SIG-M5 treated with dmso at 0.1 percent for 504 hours (cell line): ENCODE measurements around the gene ARL14EPL.
"Not testable (repeated sequence)": the region's sequence is repeated elsewhere in the genome, so short reads cannot be mapped to it uniquely, and the experiment has no call there.

ENCODE experiments used
- DNase-seq: peaks from one replicate; lab custom pipeline; 2025; ENCODE audit not compliant: unreplicated experiment; lab: John Stamatoyannopoulos, UW

The ARL14EPL gene

DNA sequence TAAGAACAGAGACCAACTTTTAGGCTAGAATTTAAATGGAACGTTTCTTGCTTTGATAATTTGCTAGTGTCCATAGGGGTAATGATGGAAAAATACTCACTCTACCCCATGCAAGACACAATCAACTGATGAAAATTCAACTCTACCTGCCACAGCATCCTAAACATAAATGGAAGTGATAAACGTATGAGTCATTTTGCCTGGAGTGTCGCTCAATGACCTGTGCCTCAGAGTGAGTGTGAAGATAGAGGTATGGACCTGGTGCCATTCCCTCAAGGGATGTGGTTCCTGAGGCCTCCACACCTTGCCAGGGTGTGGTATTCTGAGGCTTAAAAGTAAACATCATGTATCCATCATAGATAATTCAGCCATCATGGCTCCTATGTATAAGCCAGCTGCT is 14.0 kb downstream of the ARL14EPL start:
- no peak for DNase-seq

DNA sequence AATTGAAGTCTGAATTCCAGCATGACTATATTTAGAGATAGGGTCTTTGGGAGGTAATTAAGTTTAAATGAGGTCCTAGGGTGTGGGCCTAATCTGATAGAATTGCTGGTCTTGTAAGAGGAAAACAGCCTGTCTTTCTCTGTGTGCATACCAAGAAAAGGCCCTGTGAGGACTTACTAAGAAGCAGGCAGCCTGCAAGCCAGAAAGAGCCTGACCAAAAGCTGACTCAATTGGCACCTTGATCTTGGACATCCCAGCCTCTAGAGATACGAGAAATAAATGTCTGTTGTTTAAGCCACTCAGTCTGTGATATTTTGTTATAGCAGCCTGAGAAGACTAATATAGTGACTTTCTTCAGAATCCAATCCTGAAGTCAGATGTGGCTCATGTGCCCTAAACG is 14.6 kb downstream of the ARL14EPL start:
- no peak for DNase-seq

DNA sequence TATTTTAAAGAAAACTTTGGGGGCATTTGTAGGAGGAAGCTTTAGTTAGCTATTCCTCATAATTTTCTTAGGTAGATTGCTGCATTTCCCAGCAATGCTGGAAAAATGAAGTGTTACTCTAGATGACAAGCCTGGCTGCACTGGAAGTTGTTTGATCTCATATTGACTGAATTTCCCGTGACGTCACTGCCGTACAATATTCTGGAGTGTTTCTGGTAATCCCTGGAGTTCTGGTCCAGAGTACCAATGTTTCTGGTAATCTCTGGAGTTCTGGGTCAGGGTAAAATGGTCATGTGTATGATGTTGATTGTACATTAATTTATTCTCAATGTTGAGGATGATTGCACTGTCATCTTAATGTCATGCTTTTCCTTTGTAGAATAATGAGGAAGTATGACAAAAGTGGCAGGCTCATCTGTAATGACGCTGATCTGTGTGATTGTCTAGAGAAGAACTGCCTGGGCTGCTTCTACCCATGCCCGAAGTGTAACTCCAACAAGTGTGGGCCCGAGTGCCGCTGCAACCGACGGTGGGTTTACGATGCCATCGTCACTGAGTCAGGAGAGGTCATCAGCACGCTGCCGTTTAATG is 26.2 kb downstream of the ARL14EPL start:
- no peak for DNase-seq

DNA sequence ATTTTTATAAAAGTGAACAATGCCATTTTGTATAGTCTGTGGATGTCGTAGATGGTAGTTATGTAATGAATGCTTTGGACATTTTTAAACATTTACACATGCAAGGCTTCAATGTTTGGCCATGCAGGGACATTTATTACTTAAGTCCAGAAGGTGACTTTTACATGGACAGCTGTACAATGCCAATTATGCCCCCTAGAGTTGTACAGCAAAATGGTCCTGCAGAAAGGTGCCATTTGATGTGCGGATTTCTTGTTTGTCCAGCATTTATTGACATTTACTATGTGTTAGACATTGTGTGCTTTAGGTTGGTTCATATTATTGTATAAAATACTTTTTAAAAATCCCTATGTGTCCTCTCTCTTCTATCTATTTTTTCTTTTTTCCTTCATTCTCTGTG is 30.1 kb downstream of the ARL14EPL start:
- DNase-seq, result no peak

- no peak for DNase-seq
These were observed 31.7 kb downstream of the ARL14EPL start for GRCh38 chr5:116063950-116064349.

DNA sequence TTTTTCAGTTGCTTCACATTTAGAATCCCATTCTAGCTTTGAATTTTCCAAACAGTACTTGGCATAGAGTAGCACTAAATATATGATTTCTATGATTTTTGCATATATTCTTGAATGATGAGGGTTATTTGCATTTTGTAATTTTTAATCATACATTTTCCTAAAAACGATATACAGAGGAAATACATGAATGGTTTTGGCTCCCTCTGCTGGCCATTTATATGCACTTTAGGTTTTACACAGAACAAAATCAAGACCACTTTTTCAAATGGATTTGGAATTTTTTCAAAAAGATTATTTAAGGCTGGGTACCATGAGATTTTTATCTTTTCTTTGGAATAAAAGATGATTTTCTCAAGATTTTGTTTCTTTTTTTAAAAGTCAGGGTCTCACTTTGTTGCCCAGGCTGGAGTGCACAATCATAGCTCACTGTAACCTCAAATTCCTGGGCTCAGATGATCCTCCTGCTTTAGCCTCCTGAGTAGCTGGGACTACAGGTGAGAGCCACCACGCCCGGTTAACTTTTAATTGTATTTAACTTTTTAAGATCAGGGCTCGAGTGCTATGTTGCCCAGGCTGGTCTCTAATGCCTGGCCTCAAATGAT is 35.9 kb downstream of the ARL14EPL start:
- DNase-seq, result peak; percentile 44

- DNase-seq, result no peak
These were observed 38.9 kb downstream of the ARL14EPL start for GRCh38 chr5:116071211-116071610.

DNA sequence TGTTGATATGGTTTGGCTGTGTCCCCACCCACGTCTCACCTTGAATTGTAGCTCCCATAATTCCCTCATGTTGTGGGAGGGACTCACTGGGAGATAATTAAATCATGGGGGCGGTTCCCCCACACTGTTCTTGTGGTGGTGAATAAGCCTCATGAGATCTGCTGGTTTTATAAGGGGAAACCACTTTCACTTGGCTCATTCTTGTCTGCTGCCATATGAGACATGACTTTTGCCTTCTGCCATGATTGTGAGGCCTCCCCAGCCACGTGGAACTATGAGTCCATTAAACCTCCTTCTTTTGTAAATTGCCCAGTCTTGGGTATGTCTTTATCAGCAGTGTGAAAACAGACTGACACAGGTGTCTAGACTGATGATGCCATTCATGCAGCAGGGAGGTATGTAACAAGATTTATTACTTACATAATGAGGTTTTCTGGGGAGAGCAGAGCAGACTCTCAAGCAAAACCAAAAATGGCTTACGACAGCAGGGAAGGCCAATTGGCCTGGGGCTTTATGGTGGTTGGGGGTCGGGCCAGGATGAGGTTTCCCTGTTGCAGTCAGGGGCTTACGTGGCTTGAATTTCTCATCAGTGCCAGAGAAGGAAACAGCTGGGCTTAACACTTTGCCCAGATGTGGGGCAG is 43.0 kb downstream of the ARL14EPL start:
- no peak for DNase-seq

GRCh38 chr5:116076496-116076895 is 44.2 kb downstream of the ARL14EPL start:
- DNase-seq, result peak; percentile 86

DNA sequence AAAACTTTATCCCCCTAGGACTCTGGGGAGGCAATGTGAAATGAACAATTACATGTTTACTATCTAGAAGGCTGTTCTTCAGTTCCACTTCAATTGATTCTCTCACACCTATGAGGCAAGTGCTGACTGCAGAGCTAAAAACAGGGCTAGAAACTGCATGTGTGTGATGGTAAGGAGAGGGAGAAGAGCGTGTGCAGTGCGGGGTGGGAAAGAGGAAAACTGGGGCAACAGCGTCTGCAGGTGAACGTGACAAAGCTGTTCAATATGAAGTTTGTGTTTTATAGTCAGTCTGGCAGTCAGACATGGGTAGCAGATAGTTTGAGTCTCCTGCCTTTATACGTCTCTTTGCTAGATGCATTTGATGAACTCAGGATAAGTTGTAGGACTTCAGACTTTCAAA is 45.9 kb downstream of the ARL14EPL start:
- no peak for DNase-seq

DNA sequence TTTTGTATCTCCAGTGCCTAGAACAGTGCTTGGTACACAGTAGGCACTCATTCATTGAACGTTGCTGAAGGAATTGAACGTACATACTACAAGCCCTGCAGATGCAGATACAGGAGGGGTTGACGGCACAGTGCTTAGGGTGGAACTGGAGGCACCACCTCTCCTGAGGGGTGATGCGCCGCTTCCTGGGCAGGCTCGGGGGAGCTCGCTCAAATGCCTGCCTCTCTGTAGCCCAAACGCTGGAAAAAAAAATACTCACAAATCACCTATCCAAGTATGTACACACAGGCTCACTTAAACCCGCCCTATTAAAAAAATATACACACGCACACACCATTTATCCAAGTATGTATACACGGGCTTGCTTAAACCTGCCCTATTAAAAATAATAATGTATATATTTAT is 52.0 kb downstream of the ARL14EPL start:
- peak; percentile 40 for DNase-seq

GRCh38 chr5:116084871-116085715 is 52.8 kb downstream of the ARL14EPL start, which contains the start of gene COMMD10:
COMMD10 (plus strand) TSS chr5:116085025.
- DNase-seq, result peak; percentile 87

- not testable (repeated sequence) for DNase-seq
These were observed 54.0 kb downstream of the ARL14EPL start for GRCh38 chr5:116086309-116086708.

GRCh38 chr5:116088062-116088461 is 55.8 kb downstream of the ARL14EPL start:
- no peak for DNase-seq

- no peak for DNase-seq
These were observed 58.0 kb downstream of the ARL14EPL start for GRCh38 chr5:116090302-116090701.

DNA sequence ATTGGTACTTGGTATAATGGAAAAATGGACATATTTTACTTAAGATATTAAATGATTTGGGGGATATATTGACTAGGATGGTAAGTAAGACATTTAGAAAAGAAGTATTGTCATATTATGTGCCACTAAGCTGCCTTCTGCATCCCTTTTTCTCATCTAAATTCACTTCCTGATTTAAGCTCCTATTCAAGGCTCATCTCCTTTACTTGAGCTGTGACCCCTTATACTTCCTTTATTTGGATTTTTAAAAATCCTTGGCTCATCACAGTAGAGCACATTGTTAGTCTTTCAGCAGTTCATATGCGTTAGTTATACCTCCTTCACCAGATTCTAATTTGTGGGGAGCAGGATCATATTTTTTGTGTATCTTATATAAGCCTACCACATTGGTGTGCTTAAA is 59.1 kb downstream of the ARL14EPL start:
- peak; percentile 9 for DNase-seq

DNA sequence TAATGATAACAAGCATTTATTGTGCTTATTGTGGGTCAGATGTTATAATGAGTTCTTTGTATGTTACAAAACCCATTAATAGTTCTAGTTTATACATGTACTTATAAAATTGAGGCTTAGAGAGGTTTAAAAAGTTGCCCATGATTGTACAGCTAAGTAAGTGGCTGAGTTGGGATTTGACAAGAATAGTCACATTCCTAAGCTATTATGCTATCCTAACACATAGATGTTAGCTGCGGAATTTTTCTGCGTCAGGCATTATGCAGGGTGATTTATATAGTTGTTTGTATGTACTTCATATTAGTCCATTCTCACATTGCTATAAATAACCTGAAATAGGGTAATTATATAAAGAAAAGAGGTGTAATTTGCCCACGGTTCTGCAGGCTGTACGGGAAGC is 65.0 kb downstream of the ARL14EPL start:
- DNase-seq, result no peak

DNA sequence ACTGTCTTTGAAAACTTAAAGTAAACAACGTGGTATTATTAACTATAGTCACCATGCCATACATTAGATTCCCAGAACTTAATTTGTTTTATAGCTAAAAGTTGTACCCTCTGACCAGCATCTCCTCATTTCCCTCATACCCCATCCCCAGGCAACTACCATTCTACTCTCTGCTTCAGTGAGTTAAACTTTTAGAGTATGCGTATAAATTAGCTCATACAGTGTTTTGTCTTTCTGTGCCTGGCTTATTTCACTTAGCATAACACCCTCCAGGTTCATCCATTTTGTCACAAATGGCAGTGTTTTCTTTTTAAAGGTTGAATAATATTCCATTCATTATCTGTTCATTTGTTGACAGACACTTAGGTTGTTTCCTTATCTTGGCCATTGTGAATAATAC is 66.7 kb downstream of the ARL14EPL start:
- DNase-seq, result no peak

DNA sequence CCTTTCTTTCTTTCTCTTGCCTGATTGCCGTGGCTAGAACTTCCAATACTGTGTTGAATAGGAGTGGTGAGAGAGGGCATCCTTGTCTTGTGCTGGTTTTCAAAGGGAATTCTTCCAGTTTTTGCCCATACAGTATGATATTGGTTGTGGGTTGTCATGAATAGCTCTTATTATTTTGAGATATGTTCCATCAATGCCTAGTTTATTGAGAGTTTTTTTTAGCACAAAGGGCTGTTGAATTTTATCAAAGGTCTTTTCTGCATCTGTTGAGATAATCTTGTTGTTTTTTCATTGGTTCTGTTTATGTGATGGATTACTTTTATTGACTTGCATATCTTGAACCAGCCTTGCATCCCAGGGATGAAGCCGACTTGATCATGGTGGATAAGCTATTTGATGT is 72.7 kb downstream of the ARL14EPL start:
- DNase-seq, result not testable (repeated sequence)
